Measurements from ENCODE around the gene ANXA7. TPM values are rescaled to one million over a fixed set of nuclear protein-coding genes. Genes with fewer than 3 reads are reported as not detected.
"Not testable (repeated sequence)": the region's sequence is repeated elsewhere in the genome, so short reads cannot be mapped to it uniquely, and the experiment has no call there.

Gene ANXA7
- total and polyA plus RNA-seq, 3 donors from 2014 or later = 43.9 to 76.3 (median 64.5) TPM

GRCh38 chr10:73404690-73405089 lies 9.2 kb downstream of the ANXA7 start:
- H3K4me1 ChIP-seq = no peaks in the 10 kb centered on the region
- H3K27ac ChIP-seq = no peak overlapping the region
- 92 to 96% methylated on average over 9 of the region's 9 CpGs for WGBS, 2 donors
- H3K36me3 ChIP-seq (ENCODE audit: low read depth, missing control alignments) = no peaks in the 10 kb centered on the region
- no peak overlapping the region for H3K4me3 ChIP-seq
- intact Hi-C loops (cut with DNase I; ENCODE audit: low total_unique reads) = no loop called here
- no peak for DNase-seq
- H3K9me3 ChIP-seq = no peaks in the 10 kb centered on the region
- H3K27me3 ChIP-seq = no peaks in the 10 kb centered on the region
- no peak for TF ChIP-seq POLR2A (IDR thresholded peaks at IDR 0.05)
- TF ChIP-seq, protein P1, sequence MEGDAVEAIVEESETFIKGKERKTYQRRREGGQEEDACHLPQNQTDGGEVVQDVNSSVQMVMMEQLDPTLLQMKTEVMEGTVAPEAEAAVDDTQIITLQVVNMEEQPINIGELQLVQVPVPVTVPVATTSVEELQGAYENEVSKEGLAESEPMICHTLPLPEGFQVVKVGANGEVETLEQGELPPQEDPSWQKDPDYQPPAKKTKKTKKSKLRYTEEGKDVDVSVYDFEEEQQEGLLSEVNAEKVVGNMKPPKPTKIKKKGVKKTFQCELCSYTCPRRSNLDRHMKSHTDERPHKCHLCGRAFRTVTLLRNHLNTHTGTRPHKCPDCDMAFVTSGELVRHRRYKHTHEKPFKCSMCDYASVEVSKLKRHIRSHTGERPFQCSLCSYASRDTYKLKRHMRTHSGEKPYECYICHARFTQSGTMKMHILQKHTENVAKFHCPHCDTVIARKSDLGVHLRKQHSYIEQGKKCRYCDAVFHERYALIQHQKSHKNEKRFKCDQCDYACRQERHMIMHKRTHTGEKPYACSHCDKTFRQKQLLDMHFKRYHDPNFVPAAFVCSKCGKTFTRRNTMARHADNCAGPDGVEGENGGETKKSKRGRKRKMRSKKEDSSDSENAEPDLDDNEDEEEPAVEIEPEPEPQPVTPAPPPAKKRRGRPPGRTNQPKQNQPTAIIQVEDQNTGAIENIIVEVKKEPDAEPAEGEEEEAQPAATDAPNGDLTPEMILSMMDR (IDR thresholded peaks at IDR 0.05) = no peak

- Histone ChIP-seq H3K4me1 (no peaks in the 10 kb centered on the region), H3K27me3 (no peaks in the 10 kb centered on the region), H3K9me3 (no peaks in the 10 kb centered on the region), H3K27ac (no peak overlapping the region), H3K36me3 (ENCODE audit: low read depth, missing control alignments) (no peaks in the 10 kb centered on the region), H3K4me3 (no peak overlapping the region)
- 97 to 98% methylated on average over 6 of the region's 6 CpGs for WGBS, 2 donors
- no peak for DNase-seq
- intact Hi-C loops (cut with DNase I; ENCODE audit: low total_unique reads) = no loop called here
- TF ChIP-seq, protein P1 (IDR thresholded peaks at IDR 0.05) = no peak
- TF ChIP-seq POLR2A (IDR thresholded peaks at IDR 0.05) = no peak
Measured at GRCh38 chr10:73401636-73402035, 12.2 kb downstream of the ANXA7 start.

- no peak for TF ChIP-seq POLR2A (IDR thresholded peaks at IDR 0.05)
- TF ChIP-seq, protein P1 (IDR thresholded peaks at IDR 0.05) = no peak
- DNase-seq = no peak
- intact Hi-C loops (cut with DNase I; ENCODE audit: low total_unique reads) = no loop called here
- 73 to 83% methylated on average over 4 of the region's 4 CpGs for WGBS, 2 donors
- no peak overlapping the region for H3K27ac ChIP-seq
- H3K27me3 ChIP-seq = no peaks in the 10 kb centered on the region
- no peaks in the 10 kb centered on the region for H3K4me1 ChIP-seq
- H3K4me3 ChIP-seq = no peak overlapping the region
- no peaks in the 10 kb centered on the region for H3K36me3 ChIP-seq (ENCODE audit: low read depth, missing control alignments)
- H3K9me3 ChIP-seq = no peaks in the 10 kb centered on the region
Measured at GRCh38 chr10:73399063-73399462, 14.8 kb downstream of the ANXA7 start.

DNA sequence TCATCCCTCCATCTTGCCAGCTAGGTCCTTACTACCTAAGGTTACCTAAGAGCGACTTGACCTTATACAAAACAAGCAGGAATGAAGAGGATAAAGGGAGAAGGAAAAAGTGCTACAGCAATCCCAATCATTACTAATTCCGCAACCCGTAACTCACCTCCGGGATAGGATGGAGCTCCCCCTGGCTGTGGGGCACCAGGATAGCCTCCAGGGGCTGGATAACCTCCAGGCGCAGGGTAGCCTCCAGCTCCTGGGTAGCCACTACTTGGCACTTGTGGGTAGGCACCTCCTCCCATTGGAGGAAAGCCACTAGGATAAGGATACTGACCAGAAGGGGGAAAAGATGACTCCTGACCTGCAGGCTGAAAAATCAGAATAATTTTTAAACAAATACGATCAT lies 15.8 kb downstream of the ANXA7 start:
- H3K4me1 ChIP-seq = no peaks in the 10 kb centered on the region
- H3K27ac ChIP-seq = no peak overlapping the region
- no peak for DNase-seq
- intact Hi-C loops (cut with DNase I; ENCODE audit: low total_unique reads) = no loop called here
- H3K36me3 ChIP-seq (ENCODE audit: low read depth, missing control alignments) = no peaks in the 10 kb centered on the region
- no peaks in the 10 kb centered on the region for H3K9me3 ChIP-seq
- TF ChIP-seq, protein P1 (IDR thresholded peaks at IDR 0.05) = no peak
- no peak for TF ChIP-seq POLR2A (IDR thresholded peaks at IDR 0.05)
- H3K4me3 ChIP-seq = no peak overlapping the region
- no peaks in the 10 kb centered on the region for H3K27me3 ChIP-seq
- WGBS, 2 donors = 88 to 91% methylated on average over 6 of the region's 6 CpGs

- H3K27me3 ChIP-seq; DNase-seq; H3K36me3 ChIP-seq (ENCODE audit: low read depth, missing control alignments); intact Hi-C loops (cut with DNase I; ENCODE audit: low total_unique reads); H3K9me3 ChIP-seq; H3K4me3 ChIP-seq; H3K27ac ChIP-seq; H3K4me1 ChIP-seq: not testable (repeated sequence)
- WGBS, 2 donors = 100% methylated on average over 3 to 4 of the region's 4 CpGs
Measured at GRCh38 chr10:73394325-73394724, 19.5 kb downstream of the ANXA7 start.
